ENCODE results near the gene PSTK.

The PSTK gene

DNA sequence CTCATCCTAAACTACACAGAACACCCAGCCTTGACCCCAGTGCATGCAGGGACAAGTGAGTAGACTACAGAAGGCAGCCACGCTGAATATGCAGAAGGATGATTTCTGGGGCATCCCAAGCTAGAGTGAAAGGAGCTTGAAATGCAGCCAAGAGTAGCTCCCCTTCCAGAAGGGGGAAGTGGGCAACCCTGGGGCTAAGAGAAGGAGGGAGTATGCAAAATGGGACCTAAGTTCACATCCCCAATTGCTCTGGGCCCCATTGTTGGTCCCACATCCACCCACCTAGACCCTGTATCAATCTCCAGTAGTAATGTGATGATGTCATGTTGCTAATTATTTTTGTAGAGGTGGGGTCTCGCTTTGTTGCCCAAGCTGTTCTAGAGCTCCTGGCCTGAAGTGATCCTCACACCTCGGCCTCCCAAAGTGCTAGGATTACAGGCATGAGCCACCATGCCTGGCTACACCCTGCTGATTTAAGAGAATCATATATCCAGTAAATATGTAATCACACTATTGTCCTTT lies 5.6 kb upstream of the PSTK start:
- TF ChIP-seq, protein P1, sequence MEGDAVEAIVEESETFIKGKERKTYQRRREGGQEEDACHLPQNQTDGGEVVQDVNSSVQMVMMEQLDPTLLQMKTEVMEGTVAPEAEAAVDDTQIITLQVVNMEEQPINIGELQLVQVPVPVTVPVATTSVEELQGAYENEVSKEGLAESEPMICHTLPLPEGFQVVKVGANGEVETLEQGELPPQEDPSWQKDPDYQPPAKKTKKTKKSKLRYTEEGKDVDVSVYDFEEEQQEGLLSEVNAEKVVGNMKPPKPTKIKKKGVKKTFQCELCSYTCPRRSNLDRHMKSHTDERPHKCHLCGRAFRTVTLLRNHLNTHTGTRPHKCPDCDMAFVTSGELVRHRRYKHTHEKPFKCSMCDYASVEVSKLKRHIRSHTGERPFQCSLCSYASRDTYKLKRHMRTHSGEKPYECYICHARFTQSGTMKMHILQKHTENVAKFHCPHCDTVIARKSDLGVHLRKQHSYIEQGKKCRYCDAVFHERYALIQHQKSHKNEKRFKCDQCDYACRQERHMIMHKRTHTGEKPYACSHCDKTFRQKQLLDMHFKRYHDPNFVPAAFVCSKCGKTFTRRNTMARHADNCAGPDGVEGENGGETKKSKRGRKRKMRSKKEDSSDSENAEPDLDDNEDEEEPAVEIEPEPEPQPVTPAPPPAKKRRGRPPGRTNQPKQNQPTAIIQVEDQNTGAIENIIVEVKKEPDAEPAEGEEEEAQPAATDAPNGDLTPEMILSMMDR (IDR thresholded peaks at IDR 0.05; ENCODE audit: borderline replicate concordance, insufficient read depth, low read depth, low read length): no peak
- H3K4me3 ChIP-seq (ENCODE audit: low read depth, low read length): no peak overlapping the region

DNA sequence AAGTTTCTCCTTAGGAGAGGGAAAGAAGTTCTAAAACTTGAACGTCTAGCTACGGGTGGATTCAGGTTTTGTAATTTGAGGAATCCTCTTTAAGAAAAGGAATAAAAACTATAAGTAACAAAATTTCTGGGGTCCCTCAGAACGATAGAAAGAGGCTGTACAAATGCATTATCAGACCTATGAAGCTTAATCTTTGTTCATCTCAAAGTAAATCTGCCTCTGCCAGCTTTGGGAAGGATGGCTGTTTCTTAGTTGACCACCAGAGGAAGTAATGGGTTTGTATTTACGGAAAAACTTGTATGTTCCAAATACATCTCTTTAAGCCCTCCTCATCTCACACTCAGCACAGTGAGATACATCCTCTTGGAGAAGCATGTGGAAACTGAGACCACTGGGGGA lies 864 bp downstream of the PSTK start:
- TF ChIP-seq, protein P1 (IDR thresholded peaks at IDR 0.05; ENCODE audit: borderline replicate concordance, insufficient read depth, low read depth, low read length): peak; percentile 31; the same call in 1 of the 2 replicates
- H3K4me3 ChIP-seq (ENCODE audit: low read depth, low read length): peak overlapping the region; percentile 65

DNA sequence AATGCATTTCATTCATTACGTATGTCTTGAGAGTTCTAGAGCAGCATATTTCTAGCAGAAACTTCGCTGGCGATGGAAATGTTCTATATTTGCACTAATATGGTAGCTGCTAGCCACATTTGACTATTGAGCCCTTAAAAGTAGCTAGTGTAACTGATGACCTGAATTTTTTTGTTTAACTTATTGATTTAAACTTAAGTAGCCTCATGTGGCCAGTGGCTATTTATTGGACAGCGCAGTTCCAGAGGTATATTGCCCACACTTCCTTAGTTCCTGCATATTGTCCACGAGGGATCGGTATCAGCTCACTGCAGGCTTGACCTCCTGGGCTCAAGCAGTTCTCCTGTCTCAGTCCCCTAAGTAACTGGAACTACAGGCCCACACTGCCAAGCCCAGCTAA lies 3.7 kb downstream of the PSTK start:
- TF ChIP-seq, protein P1 (IDR thresholded peaks at IDR 0.05; ENCODE audit: borderline replicate concordance, insufficient read depth, low read depth, low read length): no peak
- H3K4me3 ChIP-seq (ENCODE audit: low read depth, low read length): no peak overlapping the region

DNA sequence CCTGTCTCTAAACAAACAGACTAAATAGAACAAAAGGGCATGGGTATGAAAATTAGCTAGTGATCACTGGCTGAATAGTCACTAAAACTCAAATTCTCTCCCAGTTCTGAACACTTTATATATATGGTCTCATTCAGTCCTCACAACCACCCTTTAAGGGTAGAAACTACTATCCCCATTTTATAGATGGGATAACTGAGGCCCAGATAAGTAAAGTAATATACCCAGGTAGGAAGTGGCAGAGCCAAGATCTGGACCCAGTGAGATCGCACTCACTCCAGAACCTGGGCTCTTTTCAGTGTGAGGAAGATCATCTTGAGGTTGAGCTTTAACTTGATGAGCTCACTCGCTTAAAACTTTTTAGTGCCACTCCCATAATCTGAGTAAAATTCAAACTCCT lies 4.5 kb downstream of the PSTK start:
- TF ChIP-seq, protein P1 (IDR thresholded peaks at IDR 0.05; ENCODE audit: borderline replicate concordance, insufficient read depth, low read depth, low read length): no peak
- no peak overlapping the region for H3K4me3 ChIP-seq (ENCODE audit: low read depth, low read length)

DNA sequence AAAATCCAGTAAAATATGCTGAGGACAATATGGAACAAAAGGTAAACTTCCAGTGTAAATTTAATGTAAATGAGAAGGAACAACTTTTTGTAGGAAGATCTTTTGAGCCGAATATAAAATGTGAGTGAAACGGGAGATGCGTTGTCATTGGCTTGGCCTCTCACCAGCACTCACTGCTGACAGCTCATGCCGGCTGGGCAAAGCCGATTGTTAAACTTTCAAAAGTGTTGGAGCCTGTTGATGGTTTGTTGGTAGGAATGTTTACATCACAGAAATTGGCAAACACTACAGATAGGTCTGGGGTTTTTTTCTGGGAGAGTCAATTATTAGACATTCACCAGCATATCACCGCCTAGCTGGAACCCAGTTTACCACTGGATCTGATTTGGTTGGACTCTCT lies 6.1 kb downstream of the PSTK start:
- TF ChIP-seq, protein P1 (IDR thresholded peaks at IDR 0.05; ENCODE audit: borderline replicate concordance, insufficient read depth, low read depth, low read length): no peak
- no peak overlapping the region for H3K4me3 ChIP-seq (ENCODE audit: low read depth, low read length)

DNA sequence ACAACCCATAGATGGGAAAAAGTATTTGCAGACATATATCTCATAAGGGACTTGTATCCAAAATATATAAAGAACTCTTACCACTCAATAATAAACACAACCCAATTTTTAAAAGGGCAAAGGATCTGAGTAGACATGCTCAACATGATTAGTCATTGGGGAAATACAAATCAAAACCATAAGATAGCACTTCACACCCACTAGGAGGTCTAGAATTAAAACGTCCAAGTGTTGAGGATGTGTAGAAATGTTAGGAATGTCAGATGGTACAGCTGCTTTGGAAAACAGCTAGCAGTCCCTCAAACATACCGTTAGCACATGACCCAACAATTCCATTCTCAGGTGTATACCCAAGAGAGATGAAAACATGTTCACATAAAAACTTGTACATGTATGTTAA lies 8.3 kb downstream of the PSTK start:
- H3K4me3 ChIP-seq (ENCODE audit: low read depth, low read length): no peak overlapping the region
- TF ChIP-seq, protein P1 (IDR thresholded peaks at IDR 0.05; ENCODE audit: borderline replicate concordance, insufficient read depth, low read depth, low read length): no peak

DNA sequence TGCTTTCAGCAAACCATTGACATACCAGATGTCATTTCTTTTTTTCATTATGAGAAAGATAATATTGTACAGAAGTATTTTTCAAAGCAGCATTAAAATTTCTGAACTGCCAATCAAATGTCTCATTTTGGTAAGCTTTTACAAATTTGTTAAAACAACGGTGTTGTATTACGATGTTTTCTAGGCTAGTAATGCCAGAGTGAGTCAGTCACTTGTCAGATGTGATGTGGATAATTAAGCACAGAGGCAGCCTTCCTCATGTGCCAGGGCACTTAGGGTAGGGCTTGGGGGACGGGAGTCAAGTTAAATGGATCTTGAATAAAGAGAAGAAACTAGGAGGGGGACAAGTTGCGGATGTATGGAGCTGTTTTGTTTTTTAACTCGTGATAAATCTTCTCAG lies 10.1 kb downstream of the PSTK start:
- H3K4me3 ChIP-seq (ENCODE audit: low read depth, low read length): no peak overlapping the region
- TF ChIP-seq, protein P1 (IDR thresholded peaks at IDR 0.05; ENCODE audit: borderline replicate concordance, insufficient read depth, low read depth, low read length): no peak
